Trophoblast cell (in vitro differentiated cells and primary cell): ENCODE data around the gene RGS9.
A peak's percentile ranks its signal among the peaks of the same experiment; 100 is the strongest.

Experiments
- DNase-seq, 2 donors: peaks; one replicate each; pipeline ENCODE4 v3.0.0-alpha.2; 2016
- H2AFZ ChIP-seq: 2 replicates; pipeline ENCODE4 v1.6.1; 2013; ENCODE audit warnings: low read length, moderate library complexity, mild to moderate bottlenecking; ENCODE audit not compliant: insufficient read depth, poor library complexity
- H2AK5ac ChIP-seq: 2 replicates; pipeline ENCODE4 v1.6.1; 2013; ENCODE audit warnings: mild to moderate bottlenecking, low read length
- H2BK120ac ChIP-seq: 2 replicates; pipeline ENCODE4 v1.6.1; 2013; ENCODE audit warnings: low read length, mild to moderate bottlenecking, moderate library complexity; ENCODE audit not compliant: insufficient read depth, poor library complexity
- H2BK12ac ChIP-seq: 2 replicates; pipeline ENCODE4 v1.6.1; 2013; ENCODE audit warnings: mild to moderate bottlenecking, low read length, moderate library complexity
- H2BK5ac ChIP-seq: 2 replicates; pipeline ENCODE4 v1.6.1; 2013; ENCODE audit warnings: low read length, low read depth, moderate library complexity, mild to moderate bottlenecking; ENCODE audit not compliant: poor library complexity
- H3K14ac ChIP-seq: 2 replicates; pipeline ENCODE4 v1.6.1; 2013; ENCODE audit warnings: mild to moderate bottlenecking, low read length
- H3K18ac ChIP-seq: 2 replicates; pipeline ENCODE4 v1.6.1; 2013; ENCODE audit warnings: mild to moderate bottlenecking, low read length
- H3K23ac ChIP-seq: 2 replicates; pipeline ENCODE4 v1.6.1; 2013; ENCODE audit warnings: low read length
- H3K27ac ChIP-seq: 2 replicates; pipeline ENCODE4 v1.5.1; 2013; ENCODE audit warnings: low read depth, mild to moderate bottlenecking, inconsistent platforms, low read length, moderate library complexity
- H3K27me3 ChIP-seq: 2 replicates; pipeline ENCODE4 v1.6.1; 2013; ENCODE audit warnings: inconsistent platforms, mild to moderate bottlenecking, low read length, moderate library complexity; ENCODE audit not compliant: insufficient read depth
- H3K36me3 ChIP-seq, 2 experiments: 1 replicate in 1 of 2; 2 replicates in 1 of 2; pipeline ENCODE4 v1.6.1; 2013; ENCODE audit warnings: low read length in 2 of 2, mild to moderate bottlenecking in 2 of 2, moderate library complexity in 1 of 2; ENCODE audit not compliant: insufficient read depth in 2 of 2, control insufficient read depth in 1 of 2
- H3K4ac ChIP-seq: 2 replicates; pipeline ENCODE4 v1.6.1; 2013; ENCODE audit warnings: low read depth, mild to moderate bottlenecking, low read length, moderate library complexity
- H3K4me1 ChIP-seq, 2 experiments: 1 replicate in 1 of 2; 2 replicates in 1 of 2; pipeline ENCODE4 v1.6.1; 2013; ENCODE audit warnings: low read length in 2 of 2, mild to moderate bottlenecking in 2 of 2, moderate library complexity in 1 of 2; ENCODE audit not compliant: insufficient read depth in 2 of 2, control insufficient read depth in 1 of 2
- H3K4me2 ChIP-seq: 2 replicates; pipeline ENCODE4 v1.6.1; 2013; ENCODE audit warnings: inconsistent platforms, mild to moderate bottlenecking, low read length, moderate library complexity
- H3K4me3 ChIP-seq: 2 replicates; pipeline ENCODE4 v1.5.1; 2013; ENCODE audit warnings: mild to moderate bottlenecking, low read depth, low read length, inconsistent platforms
- H3K79me1 ChIP-seq: one replicate; pipeline ENCODE4 v1.6.1; 2013; ENCODE audit warnings: low read length
- H3K79me2 ChIP-seq: 2 replicates; pipeline ENCODE4 v1.6.1; 2013; ENCODE audit warnings: low read length, mild to moderate bottlenecking; ENCODE audit not compliant: control insufficient read depth, insufficient read depth, poor library complexity
- H3K9ac ChIP-seq: 2 replicates; pipeline ENCODE4 v1.6.1; 2013; ENCODE audit warnings: mild to moderate bottlenecking, low read length
- H3K9me3 ChIP-seq: 2 replicates; pipeline ENCODE4 v1.6.1; 2013; ENCODE audit warnings: low read depth, mild to moderate bottlenecking, control low read depth, inconsistent platforms, low read length; ENCODE audit not compliant: insufficient read depth
- H4K12ac ChIP-seq: 2 replicates; pipeline ENCODE4 v1.6.1; 2013; ENCODE audit warnings: low read depth, mild to moderate bottlenecking, low read length, moderate library complexity
- H4K8ac ChIP-seq: 2 replicates; pipeline ENCODE4 v1.6.1; 2013; ENCODE audit warnings: low read depth, mild to moderate bottlenecking, low read length, moderate library complexity
- H4K91ac ChIP-seq: one replicate; pipeline ENCODE4 v1.6.1; 2013; ENCODE audit warnings: low read depth, mild to moderate bottlenecking, low read length, moderate library complexity
- WGBS: extraction: QIAGEN DNeasy Blood & Tissue Kit; methylation state at CpG from one replicate; pipeline ENCODE4 v1.1.7; 2013; ENCODE audit warnings: missing lambda C conversion rate; ENCODE audit not compliant: insufficient read length, insufficient coverage; ENCODE audit errors: extremely low coverage; 5-methylcytosine and 5-hydroxymethylcytosine counted together

Gene RGS9

DNA sequence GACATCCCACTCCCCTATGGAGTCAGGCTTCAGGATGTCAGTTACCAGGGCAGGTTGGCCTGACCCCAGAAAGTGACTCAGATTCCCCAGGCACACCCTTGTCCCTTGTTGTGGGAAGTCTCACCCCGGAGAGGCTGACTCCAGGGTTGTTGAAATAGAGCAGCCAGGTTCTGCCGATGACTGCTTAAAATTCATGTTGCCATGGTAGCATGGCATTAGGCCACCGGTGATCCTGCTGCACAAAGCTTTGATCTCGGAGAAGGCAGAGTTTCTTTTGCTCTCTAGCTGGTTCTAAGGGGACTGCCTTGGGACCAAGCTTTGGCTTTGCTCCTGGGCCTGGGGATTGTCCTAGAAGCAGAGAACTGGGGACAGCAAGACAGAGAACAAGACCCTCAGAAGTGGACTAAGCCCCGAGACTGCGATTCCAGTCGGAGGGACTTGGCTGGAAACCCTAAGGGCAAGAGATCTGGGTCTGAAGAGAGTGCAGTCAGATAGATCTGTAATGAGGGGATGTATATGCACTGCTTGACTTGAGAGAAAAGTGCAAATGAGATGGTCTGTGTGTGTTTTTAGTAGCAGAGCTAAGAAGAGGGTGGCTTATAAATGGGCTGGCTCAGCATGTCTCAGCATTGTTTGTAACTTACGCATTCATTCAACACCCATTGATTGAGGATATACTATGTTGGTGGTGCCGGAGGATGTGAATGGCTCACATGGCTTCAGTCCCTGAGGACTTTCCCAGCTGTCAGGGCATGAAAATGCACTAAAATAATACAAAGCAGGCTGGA, 106.9 kb downstream of the RGS9 start:
- Histone ChIP-seq H3K79me2 (no peaks in the 10 kb centered on the region), H3K9me3 (peaks cover 2% of the 10 kb centered on the region), H2AK5ac (no peak overlapping the region), H2AFZ (no peak overlapping the region), H2BK12ac (no peak overlapping the region), H2BK120ac (no peak overlapping the region), H2BK5ac (no peak overlapping the region), H3K36me3 (no peaks in the 10 kb centered on the region), H3K4me2 (no peak overlapping the region), H4K12ac (no peak overlapping the region), H3K23ac (no peak overlapping the region), H3K4me1 (no peaks in the 10 kb centered on the region), H3K9ac (no peak overlapping the region), H3K4ac (no peak overlapping the region), H3K27ac (no peak overlapping the region), H4K91ac (no peak overlapping the region), H3K79me1 (no peaks in the 10 kb centered on the region), H3K27me3 (no peaks in the 10 kb centered on the region), H3K14ac (no peak overlapping the region), H4K8ac (no peak overlapping the region), H3K4me3 (no peak overlapping the region), H3K18ac (no peak overlapping the region)
- no CpG with 5 or more reads among the region's 9 CpGs for WGBS
- DNase-seq = no peak

DNA sequence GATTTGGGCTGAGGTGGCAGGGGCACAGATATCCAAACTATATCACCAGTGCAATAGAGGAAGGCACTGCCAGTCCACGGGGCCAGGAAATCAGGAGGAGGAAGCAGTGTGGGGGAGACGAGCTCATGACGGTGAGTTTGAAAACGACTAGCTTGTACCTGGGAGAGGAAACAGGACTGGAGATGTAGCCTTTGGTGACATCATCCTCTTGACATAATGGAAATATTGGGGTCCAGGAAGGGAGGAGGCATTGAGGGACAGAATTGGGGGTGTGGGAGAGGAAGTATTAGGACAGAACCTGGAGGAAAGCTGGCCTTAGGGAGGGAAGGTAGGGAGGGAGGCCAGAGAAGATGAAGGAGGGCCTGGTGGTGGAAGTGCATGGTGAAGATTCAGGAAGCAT, 109.1 kb downstream of the RGS9 start:
- Histone ChIP-seq H2AK5ac (no peak overlapping the region), H3K36me3 (no peaks in the 10 kb centered on the region), H2BK120ac (no peak overlapping the region), H3K9me3 (peaks cover 2% of the 10 kb centered on the region), H4K12ac (no peak overlapping the region), H4K8ac (no peak overlapping the region), H3K79me1 (no peaks in the 10 kb centered on the region), H2AFZ (no peak overlapping the region), H3K79me2 (no peaks in the 10 kb centered on the region), H3K23ac (no peak overlapping the region), H3K27ac (no peak overlapping the region), H3K14ac (no peak overlapping the region), H2BK12ac (no peak overlapping the region), H4K91ac (no peak overlapping the region), H2BK5ac (no peak overlapping the region), H3K18ac (no peak overlapping the region), H3K4me1 (no peaks in the 10 kb centered on the region), H3K9ac (no peak overlapping the region), H3K4me2 (peak overlapping the region; percentile 2), H3K4ac (no peak overlapping the region), H3K4me3 (no peak overlapping the region), H3K27me3 (no peaks in the 10 kb centered on the region)
- no peak for DNase-seq
- WGBS = no CpG with 5 or more reads among the region's 4 CpGs

DNA sequence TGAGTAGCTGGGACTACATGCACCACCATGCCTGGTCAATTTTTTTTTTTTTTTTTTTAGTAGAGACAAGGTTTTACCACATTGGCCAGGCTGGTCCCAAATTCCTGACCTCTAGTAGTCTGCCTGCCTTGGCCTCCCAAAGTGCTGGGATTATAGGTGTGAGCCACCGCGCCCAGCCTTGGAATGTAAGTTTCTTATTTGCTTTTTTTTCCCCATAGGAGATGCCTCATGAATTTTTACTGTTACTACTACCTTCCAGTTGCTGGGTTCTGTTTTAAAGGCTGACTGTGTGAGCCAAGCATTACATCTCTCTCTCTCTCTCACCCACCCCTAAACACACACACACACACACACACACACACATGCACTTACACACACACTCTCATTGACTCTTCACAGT, 112.6 kb downstream of the RGS9 start:
- no peak overlapping the region for H3K23ac ChIP-seq
- H2BK12ac ChIP-seq = no peak overlapping the region
- no peak for DNase-seq
- H2BK120ac ChIP-seq = no peak overlapping the region
- no peak overlapping the region for H3K14ac ChIP-seq
- H3K4me2 ChIP-seq = no peak overlapping the region
- no peak overlapping the region for H3K9ac ChIP-seq
- no peak overlapping the region for H3K4ac ChIP-seq
- no peaks in the 10 kb centered on the region for H3K36me3 ChIP-seq
- peaks cover 2% of the 10 kb centered on the region for H3K9me3 ChIP-seq
- no peaks in the 10 kb centered on the region for H3K79me2 ChIP-seq
- H4K91ac ChIP-seq = no peak overlapping the region
- no CpG with 5 or more reads among the region's 2 CpGs for WGBS
- H3K27ac ChIP-seq = no peak overlapping the region
- H3K4me3 ChIP-seq = no peak overlapping the region
- H3K4me1 ChIP-seq = no peaks in the 10 kb centered on the region
- H3K27me3 ChIP-seq = no peaks in the 10 kb centered on the region
- H4K12ac ChIP-seq = no peak overlapping the region
- no peak overlapping the region for H4K8ac ChIP-seq
- no peak overlapping the region for H3K18ac ChIP-seq
- no peak overlapping the region for H2BK5ac ChIP-seq
- H3K79me1 ChIP-seq = no peaks in the 10 kb centered on the region
- H2AFZ ChIP-seq = no peak overlapping the region
- no peak overlapping the region for H2AK5ac ChIP-seq

DNA sequence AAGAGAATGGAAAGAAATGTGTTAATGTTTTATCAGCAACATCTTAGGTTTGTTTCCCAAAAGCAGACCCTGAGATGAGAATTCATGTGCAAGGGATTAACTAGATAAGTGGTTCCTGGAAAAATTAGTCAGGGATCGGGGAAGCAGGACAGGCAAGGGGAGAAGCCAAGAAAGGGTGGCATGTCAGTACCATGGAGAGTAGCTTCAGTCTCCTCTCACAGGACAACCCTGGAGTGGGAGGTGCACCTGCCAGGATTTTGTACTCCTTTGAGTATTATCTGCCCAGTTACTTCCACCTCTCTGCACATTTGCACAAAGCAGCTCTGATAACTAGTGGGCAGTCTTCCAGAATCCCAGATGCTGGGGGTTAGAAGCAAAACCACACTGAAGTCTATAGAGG, 117.0 kb downstream of the RGS9 start:
- no peaks in the 10 kb centered on the region for H3K4me1 ChIP-seq

More for the DNA sequence above, 117.0 kb downstream of the RGS9 start:
- Histone ChIP-seq H3K36me3 (no peaks in the 10 kb centered on the region), H2BK120ac (no peak overlapping the region), H3K4me3 (no peak overlapping the region), H4K8ac (no peak overlapping the region), H2AFZ (no peak overlapping the region), H3K18ac (no peak overlapping the region), H3K4ac (no peak overlapping the region), H4K12ac (no peak overlapping the region), H2BK5ac (no peak overlapping the region), H2AK5ac (no peak overlapping the region), H3K79me1 (no peaks in the 10 kb centered on the region), H3K79me2 (no peaks in the 10 kb centered on the region), H3K14ac (no peak overlapping the region), H3K9ac (no peak overlapping the region), H3K27ac (no peak overlapping the region), H4K91ac (no peak overlapping the region), H2BK12ac (no peak overlapping the region), H3K9me3 (peaks cover 2% of the 10 kb centered on the region), H3K4me2 (no peak overlapping the region), H3K23ac (no peak overlapping the region), H3K27me3 (no peaks in the 10 kb centered on the region)
- no CpG with 5 or more reads among the region's 1 CpG for WGBS
- no peak for DNase-seq
